Renal cortex interstitium (tissue), 15 donors: ENCODE data around the gene ITLN1. TPM values are rescaled to one million over a fixed set of nuclear protein-coding genes. Genes with fewer than 3 reads are reported as not detected.
"Not testable (repeated sequence)": the region's sequence is repeated elsewhere in the genome, so short reads cannot be mapped to it uniquely, and the experiment has no call there.

ENCODE experiments used
- DNase-seq, 11 donors: peaks; one replicate each; pipeline ENCODE4 v3.0.0-alpha.2; 2013; ENCODE audit warnings: low read depth in 9 of 11, low spot score in 4 of 11; ENCODE audit errors: extremely low read depth in 1 of 11
- long read RNA-seq, 16 experiments: transcript quantifications; one replicate each; lab custom pipeline, GENCODE V29; 2026
- polyA plus RNA-seq, 3 donors: library from polyadenylated mRNA; unstranded; fragments of 120-200 nt; gene quantifications; one replicate each; pipeline ENCODE4 v1.2.1, GENCODE V29; 2013; ENCODE audit not compliant: insufficient read length in 3 of 3

The ITLN1 gene
- polyA plus RNA-seq = 1 to 10 TPM in 2 of 3 donors, under 1 TPM in 1; 0.67 to 3.3 (median 1.5) TPM
- long read RNA-seq, donor 1 = 0 reads
- long read RNA-seq, donor 2 = 0 reads
- long read RNA-seq, donor 3, partial matches to known transcripts = 0 of 1 reads
- long read RNA-seq, donor 3, other reads (novel, unspliced or antisense) = 0 of 1 reads
- long read RNA-seq, donor 4, partial matches to known transcripts = 0 of 1 reads
- long read RNA-seq, donor 4, other reads (novel, unspliced or antisense) = 0 of 1 reads
- long read RNA-seq, donor 5 = 0 reads
- long read RNA-seq, donor 6 = 0 reads
- long read RNA-seq, donor 7 = 0 reads
- long read RNA-seq, donor 8, partial matches to known transcripts = 0 of 1 reads
- long read RNA-seq, donor 8, other reads (novel, unspliced or antisense) = 0 of 1 reads
- long read RNA-seq, donor 9 = 0 reads
- long read RNA-seq, donor 10 = 0 reads
- long read RNA-seq, donor 11 = 0 reads
- long read RNA-seq, donor 12 = 0 reads
- long read RNA-seq, donor 13, partial matches to known transcripts = 0 of 1 reads
- long read RNA-seq, donor 13, other reads (novel, unspliced or antisense) = 0 of 1 reads
- long read RNA-seq, donor 14 = 0 reads
- long read RNA-seq, donor 15 = 0 reads
- long read RNA-seq, donor 16, partial matches to known transcripts = 0 of 3 reads
- long read RNA-seq, donor 16, other reads (novel, unspliced or antisense) = 0 of 3 reads

DNA sequence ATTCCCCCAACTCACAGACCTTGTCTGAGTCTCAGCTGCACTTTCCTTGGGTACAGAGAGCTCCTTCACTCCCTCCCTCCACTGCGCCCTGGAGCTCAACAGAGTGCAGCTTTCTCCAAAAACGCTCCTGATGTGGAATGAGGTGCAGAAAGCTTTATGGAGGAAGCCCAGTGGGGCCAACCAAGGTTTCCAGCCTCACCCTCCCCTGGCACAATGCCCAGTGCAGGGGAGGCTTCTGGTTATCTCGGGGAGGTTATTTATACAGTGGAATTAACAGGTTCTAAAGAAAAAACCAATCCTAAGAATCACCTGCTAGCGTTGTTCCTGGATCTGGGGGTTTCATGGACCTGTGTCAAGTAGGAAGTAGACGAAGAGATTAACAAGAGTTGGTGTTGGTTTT lies at the start of gene ITLN1:
Gene ITLN1 (minus strand): TSS at position 139 of the 400 bp plus-strand sequence. CDS start 303 bp downstream, outside the sequence.
- DNase-seq = no peak

DNA sequence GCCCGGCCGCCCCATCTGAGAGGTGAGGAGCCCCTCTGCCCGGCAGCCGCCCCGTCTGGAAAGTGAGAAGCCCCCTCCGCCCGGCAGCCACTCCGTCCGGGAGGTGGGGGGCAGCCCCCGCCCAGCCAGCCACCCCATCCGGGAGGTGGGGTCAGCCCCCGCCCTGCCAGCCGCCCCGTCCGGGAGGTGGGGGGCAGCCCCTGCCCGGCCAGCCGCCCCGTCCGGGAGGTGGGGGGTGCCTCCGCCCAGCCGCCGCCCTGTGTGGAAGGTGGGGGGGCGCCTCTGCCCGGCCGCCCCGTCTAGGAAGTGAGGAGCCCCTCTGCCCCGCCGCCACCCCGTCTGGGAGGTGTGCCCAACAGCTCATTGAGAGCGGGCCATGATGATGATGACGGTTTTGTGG lies 48.3 kb upstream of the ITLN1 start:
- not testable (repeated sequence) for DNase-seq

DNA sequence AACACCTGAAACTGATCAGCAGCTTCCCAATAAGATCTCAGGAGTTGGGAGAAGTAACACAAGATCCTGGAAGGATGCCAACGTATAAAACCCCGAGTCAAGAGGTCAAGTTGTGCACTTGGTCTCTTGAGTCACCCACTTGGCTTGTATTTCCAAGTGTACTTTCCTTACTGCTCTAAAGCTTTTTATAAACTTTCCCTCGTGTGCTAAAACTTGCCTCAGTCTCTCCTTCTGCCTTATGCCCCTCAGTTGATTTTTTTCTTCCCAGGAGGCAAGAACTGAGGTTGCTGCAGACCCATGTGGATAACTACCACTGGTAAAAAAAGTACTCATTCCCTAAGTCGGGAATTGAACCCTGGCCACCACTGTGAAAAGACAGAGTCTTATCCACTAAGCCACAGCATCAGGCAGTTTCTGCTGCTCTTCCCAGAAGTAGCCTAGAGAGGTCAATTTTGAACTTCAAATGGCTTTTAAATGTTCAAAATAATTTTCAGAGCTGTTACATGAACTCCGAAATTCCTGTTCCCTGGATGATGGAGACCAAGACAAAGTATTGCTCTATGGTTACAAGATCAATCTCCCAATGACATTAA lies 40.8 kb upstream of the ITLN1 start:
- no peak for DNase-seq

DNA sequence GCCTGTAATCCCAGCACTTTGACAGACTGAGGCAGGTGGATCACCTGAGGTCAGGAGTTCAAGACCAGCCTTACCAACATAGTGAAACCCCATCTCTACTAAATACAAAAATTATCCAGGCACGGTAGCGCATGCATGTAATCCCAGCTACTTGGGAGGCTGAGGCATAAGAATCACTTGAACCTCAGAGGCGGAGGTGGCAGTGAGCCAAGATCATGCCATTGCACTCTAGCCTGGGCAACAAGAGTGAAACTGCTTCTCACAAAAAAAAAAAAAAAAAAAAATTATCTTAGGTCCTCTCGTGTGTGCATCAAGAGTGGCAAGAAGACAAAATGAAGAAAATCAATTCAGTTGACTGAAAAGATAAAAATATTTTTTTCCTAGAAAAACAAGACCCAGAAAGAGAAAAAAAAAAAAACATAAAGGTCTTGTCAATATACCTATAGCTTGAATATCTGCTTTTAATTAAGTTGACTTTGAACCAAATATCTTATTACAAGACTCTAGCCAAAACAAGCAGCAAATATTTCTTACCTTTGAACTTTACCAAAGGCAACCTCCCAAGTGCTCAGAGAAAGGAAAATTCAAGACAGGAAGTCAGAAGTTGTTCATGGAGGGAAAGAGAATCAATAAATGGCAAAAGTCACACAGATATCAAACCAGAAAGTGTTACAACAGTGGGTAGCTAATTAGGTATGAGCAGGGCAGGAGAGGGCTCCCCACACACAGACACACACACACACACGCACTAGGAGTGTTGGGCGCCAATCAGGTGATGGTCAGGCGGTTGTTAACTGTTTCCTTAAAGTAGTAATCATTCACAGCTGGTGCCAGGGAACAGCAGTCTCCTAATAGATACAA lies 40.0 kb upstream of the ITLN1 start:
- no peak for DNase-seq

DNA sequence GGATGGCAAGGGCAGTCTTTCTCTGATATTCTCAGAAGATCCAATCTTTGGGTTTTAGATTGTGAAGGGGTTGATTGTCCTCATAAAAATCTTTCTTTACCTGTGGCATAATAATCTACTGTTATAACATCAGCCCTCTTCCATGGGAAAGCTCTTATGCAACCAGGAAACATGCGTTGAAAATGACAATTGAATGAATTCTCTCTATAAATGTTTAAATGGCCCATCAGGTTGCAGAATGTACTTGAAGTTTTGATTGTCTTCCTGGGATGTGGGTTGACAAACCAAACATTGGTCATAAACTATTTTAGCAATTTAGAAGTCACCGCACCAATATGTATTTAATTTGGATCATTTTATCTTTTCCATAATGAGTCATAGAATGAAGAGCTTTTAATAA lies 31.7 kb upstream of the ITLN1 start:
- no peak for DNase-seq

DNA sequence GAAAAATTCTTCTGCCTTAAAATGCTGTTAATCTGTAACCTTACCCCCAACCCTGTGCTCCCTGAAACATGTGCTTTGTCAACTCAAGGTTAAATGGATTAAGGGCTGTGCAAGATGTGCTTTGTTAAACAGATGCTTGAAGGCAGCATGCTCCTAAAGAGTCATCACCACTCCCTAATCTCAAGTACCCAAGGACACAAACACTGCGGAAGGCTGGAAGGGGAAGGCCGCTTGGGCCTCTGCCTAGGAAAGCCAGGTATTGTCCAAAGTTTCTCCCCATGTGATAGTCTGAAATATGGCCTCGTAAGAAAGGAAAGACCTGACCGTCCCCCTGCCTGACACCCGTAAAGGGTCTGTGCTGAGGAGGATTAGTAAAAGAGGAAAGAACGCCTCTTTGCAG lies 28.2 kb upstream of the ITLN1 start:
- DNase-seq = not testable (repeated sequence)

DNA sequence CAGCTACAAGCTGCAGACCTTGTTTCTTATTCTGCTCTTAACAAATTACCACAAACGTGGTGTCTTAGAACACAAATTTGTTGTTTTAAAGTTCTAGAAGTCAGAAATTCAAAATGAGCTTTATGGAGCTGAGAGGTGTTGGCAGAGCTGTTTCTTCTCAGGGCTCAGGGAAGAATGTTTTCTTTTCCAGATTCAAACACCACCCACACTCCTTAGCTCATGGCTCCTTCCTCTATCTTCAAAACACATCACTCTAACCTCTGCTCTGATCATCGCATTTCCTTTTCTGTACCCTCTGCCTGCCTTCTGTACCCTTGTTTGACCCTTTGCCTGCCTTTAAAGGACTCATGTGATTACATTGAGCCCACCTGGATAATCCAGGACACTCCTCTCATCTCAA lies 26.9 kb upstream of the ITLN1 start:
- no peak for DNase-seq

DNA sequence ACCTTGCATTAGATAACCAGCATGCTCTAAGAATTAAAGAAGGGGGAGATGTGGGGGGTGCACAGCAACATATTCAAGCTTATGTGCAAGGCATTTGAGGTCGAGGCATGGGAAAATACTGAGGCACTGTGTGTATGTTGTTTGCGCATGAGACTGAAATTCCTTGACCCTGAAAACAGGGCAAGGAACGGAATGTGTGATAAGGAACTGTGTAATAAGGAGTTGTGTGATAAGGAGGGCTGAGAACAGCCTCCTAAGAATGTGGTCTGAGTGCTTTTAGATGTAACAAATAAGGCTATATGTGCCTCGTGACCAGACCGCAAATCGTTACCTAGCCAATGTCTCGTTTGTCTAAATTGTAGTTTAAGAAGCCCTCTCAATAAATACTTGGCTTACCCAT lies 26.5 kb upstream of the ITLN1 start:
- DNase-seq = peak in 3 of 11 donors; percentile 3 to 13 (median 6)

DNA sequence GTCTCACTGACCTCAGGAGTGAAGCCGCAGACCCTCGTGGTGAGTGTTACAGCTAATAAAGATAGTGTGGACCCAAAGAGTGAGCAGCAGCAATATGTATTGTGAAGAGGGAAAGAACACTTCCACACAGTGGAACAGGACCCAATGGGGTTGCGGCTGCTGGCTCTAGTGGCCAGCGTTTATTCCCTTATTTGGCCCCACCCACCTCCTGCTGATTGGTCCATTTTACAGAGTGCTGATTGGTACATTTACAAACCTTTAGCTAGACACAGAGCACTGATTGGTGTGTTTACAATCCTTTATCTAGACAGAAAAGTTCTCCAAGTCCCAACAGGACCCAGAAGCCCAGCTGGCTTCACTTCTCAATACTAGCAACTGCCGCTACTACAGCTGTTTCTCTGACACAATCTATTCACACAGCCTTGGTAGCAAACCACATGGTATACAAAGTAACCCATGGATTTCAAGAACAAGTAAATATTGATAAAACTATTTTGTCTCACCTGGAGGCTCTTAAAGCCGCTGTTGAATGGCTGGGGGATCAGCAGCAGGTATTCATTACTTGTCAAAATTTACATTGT lies 25.3 kb upstream of the ITLN1 start:
- DNase-seq = no peak

DNA sequence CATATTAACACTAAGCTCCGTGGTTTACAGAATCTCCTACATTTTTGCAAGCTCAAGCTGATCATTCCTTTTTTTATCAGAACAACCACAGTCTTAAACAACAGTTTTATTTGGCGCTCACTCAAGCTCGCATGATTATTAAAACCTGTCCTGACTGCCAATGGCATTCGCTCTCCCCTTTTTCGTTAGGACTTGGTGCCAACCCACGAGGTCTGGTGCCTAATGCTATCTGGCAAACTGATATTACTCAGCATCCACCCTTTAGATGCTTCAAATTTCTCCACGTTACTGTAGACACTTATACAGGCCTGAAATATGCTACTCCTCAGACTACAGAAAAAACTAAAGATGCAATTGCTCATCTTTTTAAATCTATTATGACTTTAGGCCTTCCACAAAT lies 23.0 kb upstream of the ITLN1 start:
- DNase-seq = no peak

DNA sequence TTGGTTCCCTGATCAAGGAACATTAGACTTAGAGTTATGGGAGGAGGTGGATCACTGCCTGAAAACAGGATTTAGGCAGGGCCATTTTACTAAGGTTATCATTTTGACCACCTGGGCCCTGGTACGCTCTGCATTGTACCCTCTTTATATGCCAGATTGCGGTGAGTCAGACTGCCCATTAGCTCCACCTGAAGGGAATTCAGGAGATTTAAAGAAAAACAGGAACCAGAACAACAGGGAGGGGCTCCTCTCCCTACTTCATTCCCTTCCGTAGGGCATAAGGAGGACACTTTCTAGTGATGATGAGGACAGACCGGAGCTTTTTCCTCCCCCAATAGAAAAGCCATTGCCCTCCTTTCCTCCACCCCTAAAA lies 20.6 kb upstream of the ITLN1 start:
- DNase-seq = no peak

DNA sequence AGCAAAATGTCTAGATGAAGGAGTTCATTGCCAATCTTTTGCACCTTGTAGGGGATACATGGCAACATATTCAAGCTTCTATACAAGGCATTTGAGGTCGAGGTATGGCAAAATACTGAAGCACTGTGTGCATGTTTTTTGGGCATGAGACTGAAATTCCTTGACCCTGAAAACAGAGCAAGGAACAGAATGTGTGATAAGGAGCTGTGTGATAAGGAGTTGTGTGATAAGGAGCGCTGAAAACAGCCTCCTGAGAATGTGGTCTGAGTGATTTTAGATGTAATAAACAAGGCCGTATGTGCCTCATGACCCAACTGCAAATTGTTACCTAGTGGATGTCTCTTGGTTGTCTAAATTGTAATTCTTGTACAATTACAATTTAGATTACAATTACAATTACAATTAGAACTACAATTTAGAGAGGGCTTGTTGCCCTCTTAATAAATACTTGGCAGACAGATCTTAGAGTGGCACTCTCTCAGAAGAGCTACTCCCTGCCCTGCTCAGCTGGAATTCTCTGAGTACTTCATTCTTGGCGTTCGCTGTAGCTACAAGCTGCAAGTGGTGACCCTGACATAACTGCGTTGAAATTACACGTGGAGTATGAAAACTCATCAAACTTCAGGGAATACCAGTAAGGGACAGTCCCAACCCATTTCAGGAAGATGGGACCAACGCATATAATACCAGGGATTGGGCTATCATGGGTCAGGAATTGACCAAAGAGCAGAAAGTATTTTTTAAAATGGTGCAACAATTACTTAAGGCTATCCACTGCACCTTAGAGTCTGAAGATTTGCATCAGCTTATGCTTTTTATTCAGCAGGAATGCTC lies 20.0 kb upstream of the ITLN1 start:
- DNase-seq = no peak

DNA sequence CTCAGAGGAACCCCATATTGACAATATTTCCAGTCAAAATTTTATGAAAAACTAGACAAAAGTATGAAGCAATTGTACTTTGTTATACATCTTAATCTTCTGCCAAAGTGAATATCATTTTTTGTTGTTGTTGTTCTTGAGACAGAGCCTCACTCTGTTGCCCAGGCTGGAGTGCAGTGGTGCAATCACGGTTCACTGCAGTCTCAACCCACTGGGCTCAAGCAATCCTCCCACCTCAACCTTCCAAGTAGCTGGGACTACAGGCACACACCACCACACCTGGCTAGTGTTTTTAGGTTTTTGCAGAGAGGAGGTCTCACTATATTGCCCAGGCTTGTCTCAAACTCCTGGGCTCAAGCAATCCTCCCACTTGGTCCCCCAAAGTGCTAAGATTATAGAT lies 17.3 kb upstream of the ITLN1 start:
- not testable (repeated sequence) for DNase-seq

DNA sequence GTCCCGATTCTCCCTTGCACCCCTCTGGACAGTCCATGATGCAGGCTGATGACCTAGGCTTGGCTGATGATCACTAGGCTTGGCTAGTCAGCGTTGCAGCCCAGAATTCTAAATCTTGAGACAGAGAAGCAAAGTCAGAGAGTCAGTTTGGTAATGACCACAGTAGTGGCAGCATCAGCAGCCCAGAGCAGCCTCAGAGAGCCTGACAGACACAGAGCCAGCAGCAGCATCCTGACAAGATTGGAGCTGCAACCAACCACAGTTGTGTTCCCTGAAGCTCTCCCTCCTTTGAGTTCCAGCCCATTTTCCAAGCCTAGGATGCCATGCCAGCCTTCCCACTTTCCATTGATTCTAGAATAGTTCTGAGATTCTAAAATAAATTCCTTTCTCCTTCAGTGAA lies 16.8 kb upstream of the ITLN1 start:
- DNase-seq = no peak

DNA sequence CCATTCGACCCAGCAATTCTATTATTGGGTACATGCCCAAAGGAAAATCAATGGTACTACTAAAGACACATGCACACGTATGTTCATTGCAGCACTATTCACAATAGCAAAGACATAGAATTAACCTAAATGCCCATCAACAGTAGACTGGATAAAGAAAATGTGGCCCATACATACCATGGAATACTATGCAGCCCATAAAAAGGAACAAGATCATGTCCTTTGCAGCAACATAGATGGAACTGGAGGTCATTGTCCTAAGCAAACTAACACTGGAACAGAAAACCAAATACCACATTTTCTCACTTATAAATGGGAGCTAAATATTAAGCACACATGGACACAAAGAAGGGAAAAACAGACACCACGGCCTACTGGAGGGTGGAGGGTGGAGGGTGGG lies 15.7 kb upstream of the ITLN1 start:
- not testable (repeated sequence) for DNase-seq

DNA sequence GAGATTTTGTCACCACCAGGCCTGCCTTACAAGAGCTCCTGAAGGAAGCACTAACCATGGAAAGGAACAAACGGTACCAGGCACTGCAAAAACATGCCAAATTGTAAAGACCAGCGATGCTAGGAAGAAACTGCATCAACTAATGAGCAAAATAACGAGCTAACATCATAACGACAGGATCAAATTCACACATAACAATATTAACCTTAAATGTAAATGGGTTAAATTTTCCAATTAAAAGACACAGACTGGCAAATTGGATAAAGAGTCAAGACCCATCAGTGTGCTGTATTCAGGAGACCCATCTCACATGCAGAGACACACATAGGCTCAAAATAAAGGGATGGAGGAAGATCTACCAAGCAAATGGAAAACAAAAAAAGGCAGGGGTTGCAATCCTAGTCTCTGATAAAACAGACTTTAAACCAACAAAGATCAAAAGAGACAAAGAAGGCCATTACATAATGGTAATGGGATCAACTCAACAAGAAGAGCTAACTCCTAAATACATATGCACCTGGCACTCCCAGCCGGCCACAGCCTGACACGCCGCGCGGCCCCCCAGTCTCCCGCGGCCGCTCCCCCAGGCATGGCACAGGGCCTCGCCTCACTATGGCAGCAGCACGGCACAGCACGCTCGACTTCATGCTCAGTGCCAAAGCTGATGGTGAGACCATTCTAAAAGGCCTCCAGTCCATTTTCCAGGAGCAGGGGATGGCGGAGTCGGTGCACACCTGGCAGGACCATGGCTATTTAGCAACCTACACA lies 9.6 kb upstream of the ITLN1 start:
- not testable (repeated sequence) for DNase-seq

DNA sequence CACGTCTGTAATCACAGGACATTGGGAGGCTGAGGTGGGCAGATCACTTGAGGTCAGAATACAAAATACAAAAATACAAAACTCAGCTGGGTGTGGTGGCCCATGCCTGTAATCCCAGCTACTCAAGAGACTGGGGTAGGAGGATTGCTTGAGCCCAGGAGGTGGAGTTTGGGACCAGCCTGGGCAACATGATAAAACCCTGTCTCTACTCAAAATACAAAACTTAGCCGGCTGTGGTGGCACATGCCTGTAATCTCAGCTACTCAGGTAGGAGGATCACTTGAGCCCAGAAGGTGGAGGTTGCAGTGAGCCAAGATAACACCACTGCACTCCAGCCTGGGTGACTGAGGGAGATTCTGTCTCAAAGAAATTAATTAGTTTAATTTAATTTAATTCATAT lies 6.5 kb upstream of the ITLN1 start:
- DNase-seq = no peak
